Neural cell (in vitro differentiated cells): ENCODE results near the gene QKI.

ENCODE experiments used
- EP300 ChIP-seq: fragments of 450-650 bp; conservative IDR thresholded peaks from 2 replicates; pipeline ENCODE4 v1.6.1; 2014; ENCODE audit warnings: antibody characterized with exemption, mild to moderate bottlenecking, moderate library complexity; ENCODE audit not compliant: poor library complexity, severe bottlenecking
- MXI1 ChIP-seq: fragments of 450-650 bp; conservative IDR thresholded peaks from 2 replicates; pipeline ENCODE4 v1.6.1; 2014; ENCODE audit warnings: antibody characterized with exemption, mild to moderate bottlenecking; ENCODE audit not compliant: poor library complexity, severe bottlenecking
- POLR2AphosphoS5 ChIP-seq: IDR thresholded peaks from 2 replicates; pipeline ENCODE4 v1.6.1; 2012
- RAD21 ChIP-seq: fragments of 450-650 bp; conservative IDR thresholded peaks from 2 replicates; pipeline ENCODE4 v1.6.1; 2014; ENCODE audit warnings: antibody characterized with exemption, mild to moderate bottlenecking, moderate library complexity
- TF ChIP-seq, protein P1 (sequence below): fragments of 450-650 bp; IDR thresholded peaks from 2 replicates; pipeline ENCODE4 v1.5.1; 2014; ENCODE audit warnings: antibody characterized with exemption, mild to moderate bottlenecking, moderate library complexity; ENCODE audit not compliant: poor library complexity, severe bottlenecking
- TF ChIP-seq, protein P2 (sequence below): IDR thresholded peaks from 2 replicates; pipeline ENCODE4 v1.6.1; 2012; ENCODE audit warnings: borderline replicate concordance

DNA sequence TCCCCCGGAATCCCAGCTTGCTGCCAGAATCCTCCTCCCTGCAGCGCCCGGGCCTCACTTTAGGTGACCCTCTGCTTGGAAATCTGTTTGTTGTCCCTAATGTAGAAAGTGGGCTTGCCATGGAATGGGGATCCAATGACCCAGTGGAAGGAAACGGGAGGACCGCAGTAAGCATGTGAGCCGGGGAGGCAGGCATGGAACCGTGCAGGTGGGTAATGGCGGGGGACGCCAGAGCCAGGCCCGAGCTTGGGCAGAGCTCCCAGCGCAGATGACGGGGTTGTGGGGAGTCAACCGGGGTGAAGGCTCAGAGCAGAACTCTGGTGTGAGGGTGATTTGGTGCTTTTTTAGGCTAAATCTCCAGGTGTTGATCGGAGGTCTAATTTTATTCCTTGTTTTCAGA is 188.3 kb downstream of the QKI start:
- TF ChIP-seq, protein P1, sequence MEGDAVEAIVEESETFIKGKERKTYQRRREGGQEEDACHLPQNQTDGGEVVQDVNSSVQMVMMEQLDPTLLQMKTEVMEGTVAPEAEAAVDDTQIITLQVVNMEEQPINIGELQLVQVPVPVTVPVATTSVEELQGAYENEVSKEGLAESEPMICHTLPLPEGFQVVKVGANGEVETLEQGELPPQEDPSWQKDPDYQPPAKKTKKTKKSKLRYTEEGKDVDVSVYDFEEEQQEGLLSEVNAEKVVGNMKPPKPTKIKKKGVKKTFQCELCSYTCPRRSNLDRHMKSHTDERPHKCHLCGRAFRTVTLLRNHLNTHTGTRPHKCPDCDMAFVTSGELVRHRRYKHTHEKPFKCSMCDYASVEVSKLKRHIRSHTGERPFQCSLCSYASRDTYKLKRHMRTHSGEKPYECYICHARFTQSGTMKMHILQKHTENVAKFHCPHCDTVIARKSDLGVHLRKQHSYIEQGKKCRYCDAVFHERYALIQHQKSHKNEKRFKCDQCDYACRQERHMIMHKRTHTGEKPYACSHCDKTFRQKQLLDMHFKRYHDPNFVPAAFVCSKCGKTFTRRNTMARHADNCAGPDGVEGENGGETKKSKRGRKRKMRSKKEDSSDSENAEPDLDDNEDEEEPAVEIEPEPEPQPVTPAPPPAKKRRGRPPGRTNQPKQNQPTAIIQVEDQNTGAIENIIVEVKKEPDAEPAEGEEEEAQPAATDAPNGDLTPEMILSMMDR: no peak
- TF ChIP-seq EP300: no peak
- TF ChIP-seq RAD21: no peak
- no peak for TF ChIP-seq POLR2AphosphoS5
- TF ChIP-seq MXI1: no peak
- TF ChIP-seq, protein P2, sequence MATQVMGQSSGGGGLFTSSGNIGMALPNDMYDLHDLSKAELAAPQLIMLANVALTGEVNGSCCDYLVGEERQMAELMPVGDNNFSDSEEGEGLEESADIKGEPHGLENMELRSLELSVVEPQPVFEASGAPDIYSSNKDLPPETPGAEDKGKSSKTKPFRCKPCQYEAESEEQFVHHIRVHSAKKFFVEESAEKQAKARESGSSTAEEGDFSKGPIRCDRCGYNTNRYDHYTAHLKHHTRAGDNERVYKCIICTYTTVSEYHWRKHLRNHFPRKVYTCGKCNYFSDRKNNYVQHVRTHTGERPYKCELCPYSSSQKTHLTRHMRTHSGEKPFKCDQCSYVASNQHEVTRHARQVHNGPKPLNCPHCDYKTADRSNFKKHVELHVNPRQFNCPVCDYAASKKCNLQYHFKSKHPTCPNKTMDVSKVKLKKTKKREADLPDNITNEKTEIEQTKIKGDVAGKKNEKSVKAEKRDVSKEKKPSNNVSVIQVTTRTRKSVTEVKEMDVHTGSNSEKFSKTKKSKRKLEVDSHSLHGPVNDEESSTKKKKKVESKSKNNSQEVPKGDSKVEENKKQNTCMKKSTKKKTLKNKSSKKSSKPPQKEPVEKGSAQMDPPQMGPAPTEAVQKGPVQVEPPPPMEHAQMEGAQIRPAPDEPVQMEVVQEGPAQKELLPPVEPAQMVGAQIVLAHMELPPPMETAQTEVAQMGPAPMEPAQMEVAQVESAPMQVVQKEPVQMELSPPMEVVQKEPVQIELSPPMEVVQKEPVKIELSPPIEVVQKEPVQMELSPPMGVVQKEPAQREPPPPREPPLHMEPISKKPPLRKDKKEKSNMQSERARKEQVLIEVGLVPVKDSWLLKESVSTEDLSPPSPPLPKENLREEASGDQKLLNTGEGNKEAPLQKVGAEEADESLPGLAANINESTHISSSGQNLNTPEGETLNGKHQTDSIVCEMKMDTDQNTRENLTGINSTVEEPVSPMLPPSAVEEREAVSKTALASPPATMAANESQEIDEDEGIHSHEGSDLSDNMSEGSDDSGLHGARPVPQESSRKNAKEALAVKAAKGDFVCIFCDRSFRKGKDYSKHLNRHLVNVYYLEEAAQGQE: no peak
